Measurements from ENCODE around the gene PEX12.
A peak's percentile ranks its signal among the peaks of the same experiment; 100 is the strongest.
"Not testable (repeated sequence)": the region's sequence is repeated elsewhere in the genome, so short reads cannot be mapped to it uniquely, and the experiment has no call there.

PEX12 gene

GRCh38 chr17:35612924-35613521, 34.7 kb upstream of the PEX12 start:
- peak; percentile 69 for TF ChIP-seq CTCF (IDR thresholded peaks at IDR 0.05; ENCODE audit: low read depth, low read length)
- DNase-seq (ENCODE audit: extremely low read depth, low read depth), result no peak

GRCh38 chr17:35610746-35611145, 32.4 kb upstream of the PEX12 start:
- DNase-seq (ENCODE audit: extremely low read depth, low read depth), result not testable (repeated sequence)

GRCh38 chr17:35609831-35610230, 31.5 kb upstream of the PEX12 start:
- TF ChIP-seq CTCF (IDR thresholded peaks at IDR 0.05; ENCODE audit: low read depth, low read length), result no peak
- no peak for DNase-seq (ENCODE audit: extremely low read depth, low read depth)

GRCh38 chr17:35607239-35607847, 29.0 kb upstream of the PEX12 start:
- no peak for TF ChIP-seq CTCF (IDR thresholded peaks at IDR 0.05; ENCODE audit: low read depth, low read length)
- DNase-seq (ENCODE audit: extremely low read depth, low read depth), result no peak

GRCh38 chr17:35605678-35606077, 27.3 kb upstream of the PEX12 start:
- no peak for TF ChIP-seq CTCF (IDR thresholded peaks at IDR 0.05; ENCODE audit: low read depth, low read length)

GRCh38 chr17:35603674-35604073, 25.3 kb upstream of the PEX12 start:
- TF ChIP-seq CTCF (IDR thresholded peaks at IDR 0.05; ENCODE audit: low read depth, low read length), result no peak

More at GRCh38 chr17:35605678-35606077, 27.3 kb upstream of the PEX12 start:
- no peak for DNase-seq (ENCODE audit: extremely low read depth, low read depth)

GRCh38 chr17:35597604-35598003, 19.2 kb upstream of the PEX12 start:
- no peak for DNase-seq (ENCODE audit: extremely low read depth, low read depth)
- TF ChIP-seq CTCF (IDR thresholded peaks at IDR 0.05; ENCODE audit: low read depth, low read length), result no peak

More at GRCh38 chr17:35603674-35604073, 25.3 kb upstream of the PEX12 start:
- DNase-seq (ENCODE audit: extremely low read depth, low read depth), result no peak

Data from AG09319 (cell line).